Sigmoid colon (tissue), 7 donors: ENCODE data around the gene BTBD9. TPM values are rescaled to one million over a fixed set of nuclear protein-coding genes. Genes with fewer than 3 reads are reported as not detected.

Source experiments
- DNase-seq: peaks from one replicate; pipeline ENCODE4 v3.0.0-alpha.2; 2019
- H3K27ac ChIP-seq, 4 donors: fragments of 200-600 bp; sonication (generic); one replicate each; pipeline ENCODE4 v1.5.1; 2016 to 2019; ENCODE audit warnings: mild to moderate bottlenecking in 1 of 4
- H3K27me3 ChIP-seq, 3 donors: fragments of 200-600 bp; sonication (generic); one replicate each; pipeline ENCODE4 v1.5.1; 2019; ENCODE audit warnings: mild to moderate bottlenecking in 1 of 3
- H3K36me3 ChIP-seq, 4 donors: fragments of 200-600 bp; sonication (generic); one replicate each; pipeline ENCODE4 v1.5.1; 2016 to 2019
- H3K4me1 ChIP-seq, 4 donors: fragments of 200-600 bp; sonication (generic); one replicate each; pipeline ENCODE4 v1.5.1; 2017 to 2019
- H3K4me3 ChIP-seq, 4 donors: fragments of 200-600 bp; sonication (generic); one replicate each; pipeline ENCODE4 v1.5.1; 2017 to 2019; ENCODE audit warnings: mild to moderate bottlenecking in 2 of 4, moderate library complexity in 1 of 4
- H3K9me3 ChIP-seq, 4 donors: fragments of 200-600 bp in 3 of 4; sonication (generic) in 3 of 4; one replicate each; pipeline versions ENCODE4 v1.5.1 to v1.6.1; 2013 to 2019
- CTCF ChIP-seq, 4 experiments: fragments of 450-650 bp in 3 of 4; fragments of 200-600 bp in 1 of 4; IDR thresholded peaks; one replicate each; pipeline ENCODE4 v1.5.1; 2016 to 2019; ENCODE audit warnings: antibody characterized with exemption in 4 of 4, mild to moderate bottlenecking in 3 of 4, moderate library complexity in 2 of 4
- EP300 ChIP-seq, 4 donors: sonication (generic); formaldehyde crosslinking; IDR thresholded peaks; one replicate each; pipeline ENCODE4 v1.6.1; 2017; ENCODE audit warnings: antibody characterized with exemption in 4 of 4
- POLR2A ChIP-seq, 2 donors: fragments of 450-650 bp; IDR thresholded peaks; one replicate each; pipeline ENCODE4 v1.6.1; 2016; ENCODE audit warnings: antibody characterized with exemption in 2 of 2, mild to moderate bottlenecking in 2 of 2, moderate library complexity in 2 of 2
- POLR2AphosphoS5 ChIP-seq, 4 donors: sonication (generic); formaldehyde crosslinking; IDR thresholded peaks; one replicate each; pipeline ENCODE4 v1.6.1; 2017; ENCODE audit warnings: antibody characterized with exemption in 4 of 4
- WGBS, 2 donors: extraction: QIAGEN DNeasy Blood & Tissue Kit; methylation state at CpG; one replicate each; pipeline ENCODE4 v1.1.7; 2013; 5-methylcytosine and 5-hydroxymethylcytosine counted together
- intact Hi-C: fragments of 100-400 bp; cut with DNase I; formaldehyde crosslinking; loops from one replicate; pipeline ENCODE4 v1.15.1; 2023
- polyA plus RNA-seq, 3 donors: library from polyadenylated mRNA; stranded (reverse); fragments of 200-250 nt; gene quantifications; one replicate each; pipeline ENCODE4 v1.2.3, GENCODE V29; 2013
- total RNA-seq, 4 donors: library from RNA; depleted of rRNA; stranded (reverse); fragments of >200 nt; gene quantifications; one replicate each; pipeline ENCODE4 v1.1.0, GENCODE V29; 2016
- donor health status: healthy with polysubstance abuse.
- donor health status: Bipolar disorder and iron deficiency.
- donor health status: healthy.

The BTBD9 gene
- total and polyA plus RNA-seq, 7 donors = 3.6 to 20.8 (median 10.5) TPM

DNA sequence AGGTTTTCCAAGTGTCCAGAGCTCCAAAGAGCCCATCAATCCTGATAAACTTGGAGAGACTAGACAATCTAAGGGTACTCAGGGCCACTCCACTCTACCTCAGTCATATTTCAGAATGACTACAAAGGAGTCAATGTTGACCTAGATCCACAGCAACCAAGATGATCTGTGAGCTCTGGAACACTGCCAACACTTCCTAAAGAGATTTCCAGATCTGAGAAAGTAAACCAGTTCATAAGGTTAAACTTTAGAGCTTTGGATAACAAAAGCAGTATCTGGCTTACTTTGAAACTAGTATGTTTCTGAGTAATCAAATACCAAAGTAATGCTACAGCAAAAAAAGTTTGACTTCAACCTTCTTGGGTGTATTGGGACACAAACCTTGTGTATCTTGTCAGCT, 122.7 kb downstream of the BTBD9 start:
- H3K4me3 ChIP-seq = no peak overlapping the region
- no peaks in the 10 kb centered on the region for H3K9me3 ChIP-seq
- peak overlapping the region in 1 of 4 donors; percentile 36 for H3K27ac ChIP-seq
- DNase-seq = no peak
- no peaks in the 10 kb centered on the region for H3K36me3 ChIP-seq
- no peaks in the 10 kb centered on the region for H3K27me3 ChIP-seq
- intact Hi-C loops = no loop called here
- TF ChIP-seq POLR2A (IDR thresholded peaks at IDR 0.05) (no peak), CTCF (IDR thresholded peaks at IDR 0.05) (no peak), POLR2AphosphoS5 (IDR thresholded peaks at IDR 0.05) (no peak), EP300 (IDR thresholded peaks at IDR 0.05) (no peak)
- peaks cover 0 to 18% (median 14%) of the 10 kb centered on the region in 4 donors for H3K4me1 ChIP-seq

DNA sequence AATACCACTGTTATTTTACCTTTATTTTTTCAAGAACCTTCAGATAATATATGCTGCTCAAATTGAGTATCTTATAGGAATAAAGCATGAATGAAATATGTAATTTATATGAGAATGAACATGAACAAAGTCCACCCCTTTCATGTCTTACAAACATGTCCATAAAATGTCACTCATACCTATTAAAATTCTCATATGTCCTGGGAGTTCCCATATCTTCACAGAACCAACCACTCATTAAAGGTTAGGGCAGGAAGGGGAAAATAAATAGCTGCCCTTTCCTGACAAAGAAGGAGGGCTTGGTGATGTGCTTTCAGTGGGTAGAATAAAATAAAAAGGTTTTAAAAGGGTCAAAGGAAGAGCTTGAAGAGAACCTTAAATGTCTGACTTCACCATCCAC, 125.3 kb downstream of the BTBD9 start:
- Histone ChIP-seq H3K36me3 (no peaks in the 10 kb centered on the region), H3K4me1 (peaks cover 0 to 23% (median 12%) of the 10 kb centered on the region in 4 donors), H3K9me3 (no peaks in the 10 kb centered on the region), H3K27ac (no peak overlapping the region), H3K4me3 (no peak overlapping the region), H3K27me3 (no peaks in the 10 kb centered on the region)
- intact Hi-C loops = no loop called here
- no peak for TF ChIP-seq POLR2AphosphoS5 (IDR thresholded peaks at IDR 0.05)
- TF ChIP-seq POLR2A (IDR thresholded peaks at IDR 0.05) = no peak
- no peak for TF ChIP-seq CTCF (IDR thresholded peaks at IDR 0.05)
- no peak for TF ChIP-seq EP300 (IDR thresholded peaks at IDR 0.05)
- DNase-seq = no peak

GRCh38 chr6:38512211-38512610, 127.5 kb downstream of the BTBD9 start:
- Histone ChIP-seq H3K9me3 (no peaks in the 10 kb centered on the region), H3K4me3 (no peak overlapping the region), H3K27me3 (no peaks in the 10 kb centered on the region), H3K27ac (no peak overlapping the region), H3K4me1 (peaks cover 0 to 22% (median 11%) of the 10 kb centered on the region in 4 donors), H3K36me3 (no peaks in the 10 kb centered on the region)
- intact Hi-C loops = no loop called here
- WGBS, 2 donors = 97 to 98% methylated on average over 5 of the region's 5 CpGs
- no peak for DNase-seq
- no peak for TF ChIP-seq POLR2AphosphoS5 (IDR thresholded peaks at IDR 0.05)
- TF ChIP-seq CTCF (IDR thresholded peaks at IDR 0.05) = no peak
- TF ChIP-seq POLR2A (IDR thresholded peaks at IDR 0.05) = no peak
- no peak for TF ChIP-seq EP300 (IDR thresholded peaks at IDR 0.05)

- DNase-seq = no peak
- Histone ChIP-seq H3K27ac (no peak overlapping the region), H3K36me3 (no peaks in the 10 kb centered on the region), H3K4me3 (no peak overlapping the region), H3K27me3 (no peaks in the 10 kb centered on the region), H3K9me3 (no peaks in the 10 kb centered on the region), H3K4me1 (peaks cover 0 to 18% (median 6%) of the 10 kb centered on the region in 4 donors)
- intact Hi-C loops = no loop called here
- 97 to 98% methylated on average over 1 of the region's 1 CpG for WGBS, 2 donors
- TF ChIP-seq POLR2A (IDR thresholded peaks at IDR 0.05) = no peak
- no peak for TF ChIP-seq POLR2AphosphoS5 (IDR thresholded peaks at IDR 0.05)
- no peak for TF ChIP-seq CTCF (IDR thresholded peaks at IDR 0.05)
- no peak for TF ChIP-seq EP300 (IDR thresholded peaks at IDR 0.05)
These were observed 129.5 kb downstream of the BTBD9 start for GRCh38 chr6:38510205-38510604.

DNA sequence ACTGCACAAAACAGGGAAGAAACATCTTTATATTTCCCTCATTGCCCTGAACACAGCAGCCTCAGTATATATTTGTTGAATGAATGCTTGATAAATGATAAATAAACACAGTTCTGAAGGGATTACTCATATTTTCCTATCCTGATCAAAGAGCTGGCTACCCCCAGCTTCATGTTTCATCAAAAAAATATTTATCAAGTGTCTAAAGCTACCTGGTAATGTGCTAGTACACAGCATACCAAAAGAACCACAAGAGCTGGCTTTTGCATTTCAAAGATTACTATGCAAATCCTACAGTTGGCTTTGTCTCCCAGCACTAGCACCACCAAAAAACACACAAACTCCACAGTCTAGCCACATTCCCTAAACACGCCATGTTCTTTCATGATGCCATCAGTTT, 130.0 kb downstream of the BTBD9 start:
- 94 to 97% methylated on average over 1 of the region's 1 CpG for WGBS, 2 donors
- intact Hi-C loops = no loop called here
- H3K27ac ChIP-seq = no peak overlapping the region
- no peak for DNase-seq
- no peaks in the 10 kb centered on the region for H3K27me3 ChIP-seq
- no peak overlapping the region for H3K4me3 ChIP-seq
- no peaks in the 10 kb centered on the region for H3K36me3 ChIP-seq
- H3K4me1 ChIP-seq = peaks cover 0 to 18% (median 6%) of the 10 kb centered on the region in 4 donors
- TF ChIP-seq CTCF (IDR thresholded peaks at IDR 0.05) (no peak), POLR2A (IDR thresholded peaks at IDR 0.05) (no peak), EP300 (IDR thresholded peaks at IDR 0.05) (no peak)
- no peaks in the 10 kb centered on the region for H3K9me3 ChIP-seq
